SK-N-SH (cell line): ENCODE results near the gene CSRNP3. TPM values are rescaled to one million over a fixed set of nuclear protein-coding genes. Genes with fewer than 3 reads are reported as not detected.

ENCODE experiments used
- CTCF ChIA-PET: fragments of 300-600, 350-600 bp; formaldehyde crosslinking; extraction: SDS; loops from one replicate; lab custom pipeline; 2021; lab: Yijun Ruan, JAX
- POLR2A ChIA-PET: fragments of 350-600 bp; sonication (Branson Sonifier 250); formaldehyde crosslinking; extraction: SDS; loops from one replicate; lab custom pipeline; 2020; ENCODE audit warnings: antibody characterized with exemption, inconsistent platforms; lab: Yijun Ruan, JAX
- DNase-seq: peaks from one replicate; pipeline ENCODE4 v3.0.0; 2012
- H2AFZ ChIP-seq: fragments of 200-600 bp; sonication (generic); 2 replicates; pipeline ENCODE4 v1.8.1; 2016; ENCODE audit warnings: antibody characterized with exemption, mild to moderate bottlenecking, low read depth
- H3F3A ChIP-seq: fragments of 200-600 bp; sonication (generic); replicated peaks from 2 replicates; pipeline ENCODE3; 2016; ENCODE audit warnings: antibody characterized with exemption, mild to moderate bottlenecking; ENCODE audit not compliant: insufficient read depth
- H3K27ac ChIP-seq, 2 experiments: fragments of 200-500 bp in 1 of 2; fragments of 200-600 bp in 1 of 2; sonication (Bioruptor generic) in 1 of 2; sonication (generic), shearing (Covaris generic) in 1 of 2; 2 replicates each; pipeline versions ENCODE4 v1.5.1 to v1.6.1; 2014 to 2016; ENCODE audit warnings: low read depth in 2 of 2, inconsistent platforms in 1 of 2, low read length in 1 of 2, mild to moderate bottlenecking in 1 of 2, mixed read lengths in 1 of 2
- H3K27me3 ChIP-seq: fragments of 200-600 bp; sonication (generic), shearing (Covaris generic); 2 replicates; pipeline ENCODE4 v1.6.1; 2016; ENCODE audit warnings: mixed run types; ENCODE audit not compliant: insufficient read depth
- H3K36me3 ChIP-seq, 2 experiments: fragments of 200-500 bp in 1 of 2; fragments of 200-600 bp in 1 of 2; sonication (Bioruptor generic) in 1 of 2; sonication (generic) in 1 of 2; replicated peaks in 1 of 2; 2 replicates each; pipeline versions ENCODE3 to v1.5.1; 2014 to 2016; ENCODE audit warnings: low read length in 1 of 2, mild to moderate bottlenecking in 1 of 2; ENCODE audit not compliant: insufficient read depth in 2 of 2, control insufficient read depth in 1 of 2
- H3K4me1 ChIP-seq, 2 experiments: fragments of 200-500 bp in 1 of 2; fragments of 200-600 bp in 1 of 2; sonication (Bioruptor generic) in 1 of 2; sonication (generic), shearing (Covaris generic) in 1 of 2; 2 replicates each; pipeline versions ENCODE4 v1.5.1 to v1.6.1; 2014 to 2016; ENCODE audit warnings: low read depth in 1 of 2, low read length in 1 of 2, mixed run types in 1 of 2; ENCODE audit not compliant: insufficient read depth in 2 of 2, control insufficient read depth in 1 of 2
- H3K4me2 ChIP-seq: fragments of 200-600 bp; sonication (generic), shearing (Covaris generic); 2 replicates; pipeline ENCODE4 v1.6.1; 2017; ENCODE audit warnings: mixed run types
- H3K4me3 ChIP-seq, 2 experiments: fragments of 200-500 bp in 1 of 2; fragments of 200-600 bp in 1 of 2; sonication (Bioruptor generic) in 1 of 2; sonication (generic), shearing (Covaris generic) in 1 of 2; 2 replicates each; pipeline versions ENCODE4 v1.5.1 to v1.8.1; 2014 to 2016; ENCODE audit warnings: low read depth in 2 of 2, inconsistent platforms in 1 of 2, low read length in 1 of 2, mild to moderate bottlenecking in 1 of 2, mixed read lengths in 1 of 2, moderate library complexity in 1 of 2
- H3K79me2 ChIP-seq: fragments of 200-600 bp; sonication (generic); 2 replicates; pipeline ENCODE4 v1.8.1; 2017; ENCODE audit warnings: mild to moderate bottlenecking; ENCODE audit not compliant: insufficient read depth
- H3K9ac ChIP-seq: fragments of 200-600 bp; sonication (generic); 2 replicates; pipeline ENCODE4 v1.6.1; 2017; ENCODE audit warnings: mixed run types
- H3K9me2 ChIP-seq: fragments of 200-600 bp; sonication (generic); 2 replicates; pipeline ENCODE4 v1.6.1; 2017; ENCODE audit warnings: mixed run types
- H3K9me3 ChIP-seq: fragments of 200-600 bp; sonication (generic); 2 replicates; pipeline ENCODE4 v1.6.1; 2017; ENCODE audit warnings: mixed run types, mild to moderate bottlenecking, moderate library complexity
- H4K20me1 ChIP-seq: fragments of 200-600 bp; sonication (generic); 2 replicates; pipeline ENCODE4 v1.6.1; 2017; ENCODE audit warnings: mild to moderate bottlenecking, mixed run types; ENCODE audit not compliant: insufficient read depth
- CHD2 ChIP-seq: fragments of 150-350 bp; IDR thresholded peaks from 2 replicates; pipeline ENCODE4 v1.6.1; 2018; ENCODE audit warnings: low read length; ENCODE audit not compliant: partially characterized antibody
- ELF1 ChIP-seq: IDR thresholded peaks from 2 replicates; pipeline ENCODE4 v1.4.0; 2012
- EP300 ChIP-seq, 2 experiments: IDR thresholded peaks; 2 replicates each; pipeline versions ENCODE4 v1.4.0 to v1.6.1; 2012; ENCODE audit warnings: borderline replicate concordance in 1 of 2, low read depth in 1 of 2, low read length in 1 of 2
- EZH2phosphoT487 ChIP-seq: fragments of 200-600 bp; sonication (generic); IDR thresholded peaks from 2 replicates; pipeline ENCODE4 v1.6.1; 2017; ENCODE audit warnings: low read depth, mixed run types, mild to moderate bottlenecking, antibody characterized with exemption, moderate library complexity, borderline replicate concordance
- FOSL2 ChIP-seq: IDR thresholded peaks from 2 replicates; pipeline ENCODE4 v1.4.0; 2012; ENCODE audit warnings: low read depth, mild to moderate bottlenecking, moderate library complexity, borderline replicate concordance
- FOXJ3 ChIP-seq: sonication (generic); formaldehyde crosslinking; IDR thresholded peaks from 2 replicates; pipeline ENCODE4 v1.5.1; 2020; ENCODE audit warnings: mild to moderate bottlenecking, missing genetic modification reagents
- FOXM1 ChIP-seq: IDR thresholded peaks from 2 replicates; pipeline ENCODE4 v1.4.0; 2012; ENCODE audit warnings: low read depth, mild to moderate bottlenecking
- GABPA ChIP-seq: IDR thresholded peaks from 2 replicates; pipeline ENCODE4 v1.4.0; 2012; ENCODE audit warnings: low read depth, mild to moderate bottlenecking
- GATA2 ChIP-seq: sonication (generic); formaldehyde crosslinking; IDR thresholded peaks from 2 replicates; pipeline ENCODE4 v1.5.0; 2020; ENCODE audit warnings: mild to moderate bottlenecking, missing genetic modification reagents
- JUND ChIP-seq: IDR thresholded peaks from 2 replicates; pipeline ENCODE4 v1.4.0; 2012
- MEF2A ChIP-seq: IDR thresholded peaks from 2 replicates; pipeline ENCODE4 v1.4.0; 2012; ENCODE audit warnings: low read depth, borderline replicate concordance
- MXI1 ChIP-seq: IDR thresholded peaks from 2 replicates; pipeline ENCODE4 v1.6.1; 2012; ENCODE audit warnings: mild to moderate bottlenecking, low read depth, low read length, improper control_type of control experiment
- NFIC ChIP-seq: IDR thresholded peaks from 2 replicates; pipeline ENCODE4 v1.4.0; 2012; ENCODE audit warnings: borderline replicate concordance
- POLR2AphosphoS5 ChIP-seq: IDR thresholded peaks from 2 replicates; pipeline ENCODE4 v1.6.1; 2012; ENCODE audit warnings: low read depth, low read length
- RAD21 ChIP-seq: IDR thresholded peaks from 2 replicates; pipeline ENCODE4 v1.6.1; 2012; ENCODE audit warnings: mild to moderate bottlenecking, low read length
- REST ChIP-seq: IDR thresholded peaks from 2 replicates; pipeline ENCODE4 v1.6.1; 2012; ENCODE audit warnings: mild to moderate bottlenecking, low read depth, low read length, moderate library complexity
- RFX5 ChIP-seq: IDR thresholded peaks from 2 replicates; pipeline ENCODE4 v1.6.1; 2012; ENCODE audit warnings: mild to moderate bottlenecking, improper control_type of control experiment, low read length
- RXRA ChIP-seq: IDR thresholded peaks from 2 replicates; pipeline ENCODE4 v1.4.0; 2012; ENCODE audit warnings: low read depth, mild to moderate bottlenecking, borderline replicate concordance
- SIN3A ChIP-seq: IDR thresholded peaks from 2 replicates; pipeline ENCODE4 v1.6.1; 2012; ENCODE audit warnings: low read depth, mild to moderate bottlenecking, low read length, moderate library complexity, borderline replicate concordance
- TAF1 ChIP-seq: IDR thresholded peaks from 2 replicates; pipeline ENCODE4 v1.6.1; 2012; ENCODE audit warnings: low read depth, mild to moderate bottlenecking, low read length, moderate library complexity, borderline replicate concordance
- TCF12 ChIP-seq: IDR thresholded peaks from 2 replicates; pipeline ENCODE4 v1.4.0; 2012
- YY1 ChIP-seq: IDR thresholded peaks from 2 replicates; pipeline ENCODE4 v1.4.0; 2012; ENCODE audit warnings: low read depth, mild to moderate bottlenecking
- WGBS: methylation state at CpG from one replicate; pipeline ENCODE4 v1.1.6; 2017; ENCODE audit warnings: low lambda C conversion rate; 5-methylcytosine and 5-hydroxymethylcytosine counted together
- polyA plus RNA-seq, 3 experiments: library from polyadenylated mRNA; depleted of rRNA; stranded (reverse); fragments of >200 nt; gene quantifications; 2 replicates each; pipeline ENCODE4 v1.2.3, GENCODE V29; 2012
- TF ChIP-seq, protein P1 (sequence below): fragments of 150-350 bp; IDR thresholded peaks from 2 replicates; pipeline ENCODE4 v1.6.1; 2017; ENCODE audit warnings: antibody characterized with exemption, low read length, low read depth, borderline replicate concordance
- TF ChIP-seq, protein P2 (sequence below): IDR thresholded peaks from 2 replicates; pipeline ENCODE4 v1.4.0; 2012; ENCODE audit warnings: low read depth
- TF ChIP-seq, protein P3 (sequence below): IDR thresholded peaks from 2 replicates; pipeline ENCODE4 v1.4.0; 2012; ENCODE audit warnings: low read depth, borderline replicate concordance
- TF ChIP-seq, protein P4 (sequence below): fragments of 200-600 bp; sonication (generic); IDR thresholded peaks from 2 replicates; pipeline ENCODE4 v1.6.1; 2017; ENCODE audit warnings: antibody characterized with exemption, mild to moderate bottlenecking, moderate library complexity

CSRNP3 gene
- polyA plus RNA-seq, 1 of the 3 experiments (the other 2 are of a cell fraction): 1.0 TPM

GRCh38 chr2:165571477-165571876 is 102.0 kb downstream of the CSRNP3 start:
- CTCF ChIA-PET: interaction anchor here (0.9 to 3.8 kb wide), 7 partner anchors 7 to 170 kb away, joined by 3 to 12 read pairs (median 3); no protein-coding TSS in a partner anchor
- TF ChIP-seq JUND (no peak), NFIC (peak; percentile 30; the same call in 1 of the 2 replicates), ELF1 (no peak), MXI1 (no peak), YY1 (no peak), EP300 (IDR thresholded peaks at IDR 0.05; ENCODE audit: borderline replicate concordance in 1 of 2, low read depth in 1 of 2, low read length in 1 of 2) (peak in 1 of 2 experiments; percentile 42; a peak in 1 of 4 replicates), GATA2 (CRISPR knock-in tag) (no peak), MEF2A (0 out of 2 replicates have a peak, but pooled peaks have one; percentile 28), FOXM1 (0 out of 2 replicates have a peak, but pooled peaks have one; percentile 35), TCF12 (peak; percentile 89), GABPA (no peak), CHD2 (no peak), RFX5 (no peak), POLR2AphosphoS5 (no peak), RXRA (no peak), FOSL2 (peak; percentile 15; the same call in 1 of the 2 replicates), RAD21 (no peak), EZH2phosphoT487 (no peak), SIN3A (no peak), TAF1 (no peak), FOXJ3 (CRISPR knock-in tag) (no peak), REST (no peak)
- TF ChIP-seq, protein P1, sequence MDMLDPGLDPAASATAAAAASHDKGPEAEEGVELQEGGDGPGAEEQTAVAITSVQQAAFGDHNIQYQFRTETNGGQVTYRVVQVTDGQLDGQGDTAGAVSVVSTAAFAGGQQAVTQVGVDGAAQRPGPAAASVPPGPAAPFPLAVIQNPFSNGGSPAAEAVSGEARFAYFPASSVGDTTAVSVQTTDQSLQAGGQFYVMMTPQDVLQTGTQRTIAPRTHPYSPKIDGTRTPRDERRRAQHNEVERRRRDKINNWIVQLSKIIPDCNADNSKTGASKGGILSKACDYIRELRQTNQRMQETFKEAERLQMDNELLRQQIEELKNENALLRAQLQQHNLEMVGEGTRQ: no peak
- TF ChIP-seq, protein P2, sequence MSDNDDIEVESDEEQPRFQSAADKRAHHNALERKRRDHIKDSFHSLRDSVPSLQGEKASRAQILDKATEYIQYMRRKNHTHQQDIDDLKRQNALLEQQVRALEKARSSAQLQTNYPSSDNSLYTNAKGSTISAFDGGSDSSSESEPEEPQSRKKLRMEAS: no peak
- TF ChIP-seq, protein P3, sequence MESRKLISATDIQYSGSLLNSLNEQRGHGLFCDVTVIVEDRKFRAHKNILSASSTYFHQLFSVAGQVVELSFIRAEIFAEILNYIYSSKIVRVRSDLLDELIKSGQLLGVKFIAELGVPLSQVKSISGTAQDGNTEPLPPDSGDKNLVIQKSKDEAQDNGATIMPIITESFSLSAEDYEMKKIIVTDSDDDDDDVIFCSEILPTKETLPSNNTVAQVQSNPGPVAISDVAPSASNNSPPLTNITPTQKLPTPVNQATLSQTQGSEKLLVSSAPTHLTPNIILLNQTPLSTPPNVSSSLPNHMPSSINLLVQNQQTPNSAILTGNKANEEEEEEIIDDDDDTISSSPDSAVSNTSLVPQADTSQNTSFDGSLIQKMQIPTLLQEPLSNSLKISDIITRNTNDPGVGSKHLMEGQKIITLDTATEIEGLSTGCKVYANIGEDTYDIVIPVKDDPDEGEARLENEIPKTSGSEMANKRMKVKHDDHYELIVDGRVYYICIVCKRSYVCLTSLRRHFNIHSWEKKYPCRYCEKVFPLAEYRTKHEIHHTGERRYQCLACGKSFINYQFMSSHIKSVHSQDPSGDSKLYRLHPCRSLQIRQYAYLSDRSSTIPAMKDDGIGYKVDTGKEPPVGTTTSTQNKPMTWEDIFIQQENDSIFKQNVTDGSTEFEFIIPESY: no peak
- TF ChIP-seq, protein P4, sequence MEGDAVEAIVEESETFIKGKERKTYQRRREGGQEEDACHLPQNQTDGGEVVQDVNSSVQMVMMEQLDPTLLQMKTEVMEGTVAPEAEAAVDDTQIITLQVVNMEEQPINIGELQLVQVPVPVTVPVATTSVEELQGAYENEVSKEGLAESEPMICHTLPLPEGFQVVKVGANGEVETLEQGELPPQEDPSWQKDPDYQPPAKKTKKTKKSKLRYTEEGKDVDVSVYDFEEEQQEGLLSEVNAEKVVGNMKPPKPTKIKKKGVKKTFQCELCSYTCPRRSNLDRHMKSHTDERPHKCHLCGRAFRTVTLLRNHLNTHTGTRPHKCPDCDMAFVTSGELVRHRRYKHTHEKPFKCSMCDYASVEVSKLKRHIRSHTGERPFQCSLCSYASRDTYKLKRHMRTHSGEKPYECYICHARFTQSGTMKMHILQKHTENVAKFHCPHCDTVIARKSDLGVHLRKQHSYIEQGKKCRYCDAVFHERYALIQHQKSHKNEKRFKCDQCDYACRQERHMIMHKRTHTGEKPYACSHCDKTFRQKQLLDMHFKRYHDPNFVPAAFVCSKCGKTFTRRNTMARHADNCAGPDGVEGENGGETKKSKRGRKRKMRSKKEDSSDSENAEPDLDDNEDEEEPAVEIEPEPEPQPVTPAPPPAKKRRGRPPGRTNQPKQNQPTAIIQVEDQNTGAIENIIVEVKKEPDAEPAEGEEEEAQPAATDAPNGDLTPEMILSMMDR: no peak

More at GRCh38 chr2:165571477-165571876, 102.0 kb downstream of the CSRNP3 start:
- peaks cover 11 to 17% of the 10 kb centered on the region in 2 experiments; a peak in 3 of 4 replicates for H3K4me1 ChIP-seq
- peaks cover 9% of the 10 kb centered on the region for H3F3A ChIP-seq
- H3K4me2 ChIP-seq: peak overlapping the region; percentile 64
- H3K9me2 ChIP-seq: no peaks in the 10 kb centered on the region
- H3K27me3 ChIP-seq: no peaks in the 10 kb centered on the region
- WGBS: 23% methylated on average over 1 of the region's 1 CpG
- no peaks in the 10 kb centered on the region for H3K9me3 ChIP-seq
- no peaks in the 10 kb centered on the region for H3K79me2 ChIP-seq
- no peaks in the 10 kb centered on the region for H4K20me1 ChIP-seq
- no peaks in the 10 kb centered on the region for H3K36me3 ChIP-seq
- peak overlapping the region; percentile 51 to 95 for H3K27ac ChIP-seq
- no peak for DNase-seq
- no peak overlapping the region; the same call in 1 of the 2 replicates for H2AFZ ChIP-seq
- POLR2A ChIA-PET: interaction anchor here (1.2 kb wide), 1 partner anchor 165 kb away, joined by 3 read pairs; no protein-coding TSS in a partner anchor
- no peak overlapping the region for H3K9ac ChIP-seq
- no peak overlapping the region for H3K4me3 ChIP-seq
